Suprapubic skin (tissue), 3 donors: ENCODE results near the gene ULK4.

Experiments used
- CTCF ChIP-seq, 2 donors: fragments of 200-600 bp in 1 of 2; fragments of 450-650 bp in 1 of 2; sonication (generic) in 1 of 2; IDR thresholded peaks; one replicate each; pipeline ENCODE4 v1.5.1; 2016 to 2019; ENCODE audit warnings: antibody characterized with exemption in 2 of 2, mild to moderate bottlenecking in 1 of 2, moderate library complexity in 1 of 2
- EP300 ChIP-seq: sonication (generic); formaldehyde crosslinking; IDR thresholded peaks from one replicate; pipeline ENCODE4 v1.6.1; 2017; ENCODE audit warnings: antibody characterized with exemption

GRCh38 chr3:41987627-41988026 is 25.7 kb upstream of the ULK4 start:
- TF ChIP-seq EP300 (no peak), CTCF (IDR thresholded peaks at IDR 0.05) (no peak)
